Naive thymus-derived CD4-positive, alpha-beta T cell (primary cell): ENCODE measurements around the gene FAAP100. TPM values are rescaled to one million over a fixed set of nuclear protein-coding genes. Genes with fewer than 3 reads are reported as not detected.
"Not testable (repeated sequence)": the region's sequence is repeated elsewhere in the genome, so short reads cannot be mapped to it uniquely, and the experiment has no call there.

Source experiments
- ATAC-seq: fragments of 150-1000 bp; cut with Tn5 transposase; 2 replicates; pipeline ENCODE4 v1.10.0; 2021; ENCODE audit warnings: mild to moderate bottlenecking, moderate library complexity
- CTCF ChIA-PET: fragments of 350-600 bp; sonication (Branson Sonifier 250); formaldehyde crosslinking; loops from one replicate; lab custom pipeline; 2021; ENCODE audit warnings: antibody characterized with exemption; lab: Charles Lee
- POLR2A ChIA-PET: fragments of 350-600 bp; sonication (Branson Sonifier 250); formaldehyde crosslinking; loops from one replicate; lab custom pipeline; 2021; ENCODE audit warnings: antibody characterized with exemption, inconsistent platforms; lab: Charles Lee
- DNase-seq, 9 donors: peaks; one replicate each; pipeline versions ENCODE4 v3.0.0 to v3.0.0-alpha.2; 2020 to 2022; ENCODE audit warnings: mixed read lengths in 1 of 9
- H3K27ac ChIP-seq: one replicate; pipeline ENCODE4 v1.7.0; 2013; ENCODE audit warnings: mild to moderate bottlenecking, low read depth, low read length, moderate library complexity
- H3K27me3 ChIP-seq, 2 donors: one replicate each; pipeline ENCODE4 v1.7.0; 2013; ENCODE audit warnings: low read length in 2 of 2, mild to moderate bottlenecking in 2 of 2, moderate library complexity in 2 of 2; ENCODE audit not compliant: control insufficient read depth in 2 of 2, insufficient read depth in 2 of 2
- H3K36me3 ChIP-seq, 3 experiments: 1 replicate in 2 of 3; 2 replicates in 1 of 3; pipeline ENCODE4 v1.7.0; 2013; ENCODE audit warnings: low read length in 3 of 3, mild to moderate bottlenecking in 3 of 3, moderate library complexity in 1 of 3; ENCODE audit not compliant: insufficient read depth in 3 of 3, control insufficient read depth in 2 of 3
- H3K4me1 ChIP-seq, 2 donors: one replicate each; pipeline ENCODE4 v1.7.0; 2013; ENCODE audit warnings: low read length in 2 of 2, mild to moderate bottlenecking in 2 of 2, moderate library complexity in 1 of 2; ENCODE audit not compliant: control insufficient read depth in 2 of 2, insufficient read depth in 2 of 2
- H3K4me3 ChIP-seq: 2 replicates; pipeline ENCODE4 v1.7.0; 2013; ENCODE audit warnings: mild to moderate bottlenecking, low read length
- H3K9me3 ChIP-seq, 3 experiments: 1 replicate in 2 of 3; 2 replicates in 1 of 3; pipeline ENCODE4 v1.7.0; 2013; ENCODE audit warnings: low read length in 3 of 3; ENCODE audit not compliant: control insufficient read depth in 2 of 3
- H3K27ac Mint-ChIP-seq, 9 donors: one replicate each; pipeline ENCODE4 v1.8.0; 2020 to 2022; ENCODE audit warnings: mixed read lengths in 9 of 9, mild to moderate bottlenecking in 8 of 9, moderate library complexity in 5 of 9, inconsistent platforms in 2 of 9
- H3K27me3 Mint-ChIP-seq, 5 donors: one replicate each; pipeline ENCODE4 v1.8.0; 2021 to 2022; ENCODE audit warnings: mixed read lengths in 5 of 5, mild to moderate bottlenecking in 1 of 5
- H3K36me3 Mint-ChIP-seq, 5 donors: one replicate each; pipeline ENCODE4 v1.8.0; 2020 to 2022; ENCODE audit warnings: mixed read lengths in 5 of 5, mild to moderate bottlenecking in 3 of 5, inconsistent platforms in 1 of 5
- H3K4me1 Mint-ChIP-seq, 7 donors: one replicate each; pipeline ENCODE4 v1.8.0; 2020 to 2022; ENCODE audit warnings: mixed read lengths in 7 of 7, mild to moderate bottlenecking in 3 of 7, inconsistent platforms in 1 of 7
- H3K4me3 Mint-ChIP-seq, 10 donors: one replicate each; pipeline ENCODE4 v1.8.0; 2020 to 2022; ENCODE audit warnings: mild to moderate bottlenecking in 10 of 10, mixed read lengths in 10 of 10, moderate library complexity in 6 of 10, inconsistent platforms in 2 of 10
- H3K9me3 Mint-ChIP-seq, 11 donors: one replicate each; pipeline ENCODE4 v1.8.0; 2020 to 2022; ENCODE audit warnings: mixed read lengths in 11 of 11, mild to moderate bottlenecking in 4 of 11, inconsistent platforms in 1 of 11, moderate library complexity in 1 of 11
- intact Hi-C, 2 donors: fragments of 100-400 bp; cut with micrococcal nuclease; formaldehyde crosslinking; loops; one replicate each; pipeline ENCODE4 v1.15.1; 2023
- polyA plus RNA-seq, 2 donors: library from polyadenylated mRNA; unstranded; fragments of 300-500 nt; fragmentation: Illumina TruSeq; gene quantifications; one replicate each; pipeline ENCODE4 v1.2.3, GENCODE V29; 2021
- total RNA-seq, 6 experiments: library from RNA in 5 of 6; stranded (reverse) in 5 of 6; gene quantifications; 1 replicate in 5 of 6; 2 replicates in 1 of 6; pipeline ENCODE4 v1.2.3 and lab custom pipeline; 2021 to 2026

The FAAP100 gene
- total and polyA plus RNA-seq, 7 experiments from 2014 or later = 9.0 to 57.0 (median 37.7) TPM

- Histone ChIP-seq H3K27me3 (no peaks in the 10 kb centered on the region), H3K9me3 (no peaks in the 10 kb centered on the region), H3K36me3 (peaks cover 14 to 83% (median 26%) of the 10 kb centered on the region in 3 experiments), H3K4me3 (no peak overlapping the region), H3K4me1 (no peaks in the 10 kb centered on the region), H3K27ac (no peak overlapping the region)
- H3K27me3 Mint-ChIP-seq = no peaks in the 10 kb centered on the region
- peaks cover 0 to 3% (median 0%) of the 10 kb centered on the region in 7 donors for H3K4me1 Mint-ChIP-seq
- ATAC-seq = no peak
- no peaks in the 10 kb centered on the region for H3K9me3 Mint-ChIP-seq
- ChIA-PET CTCF (no interaction called here), POLR2A (no interaction called here)
- H3K36me3 Mint-ChIP-seq = peaks cover 0 to 59% (median 21%) of the 10 kb centered on the region in 5 donors
- H3K27ac Mint-ChIP-seq = peak overlapping the region in 1 of 9 donors; percentile 28
- H3K4me3 Mint-ChIP-seq = no peak overlapping the region
- intact Hi-C loops = no loop called here
- no peak for DNase-seq
Observed at GRCh38 chr17:81590121-81590520, 38.0 kb upstream of the FAAP100 start.

- no peak overlapping the region for H3K4me3 Mint-ChIP-seq
- H3K27ac Mint-ChIP-seq = no peak overlapping the region
- no peaks in the 10 kb centered on the region for H3K9me3 Mint-ChIP-seq
- DNase-seq = no peak
- ChIA-PET CTCF (no interaction called here), POLR2A (no interaction called here)
- H3K27me3 Mint-ChIP-seq = no peaks in the 10 kb centered on the region
- Histone ChIP-seq H3K9me3 (no peaks in the 10 kb centered on the region), H3K4me1 (no peaks in the 10 kb centered on the region), H3K4me3 (no peak overlapping the region), H3K36me3 (peaks cover 14 to 81% (median 24%) of the 10 kb centered on the region in 3 experiments), H3K27ac (no peak overlapping the region), H3K27me3 (no peaks in the 10 kb centered on the region)
- intact Hi-C loops = no loop called here
- peaks cover 0 to 3% (median 0%) of the 10 kb centered on the region in 7 donors for H3K4me1 Mint-ChIP-seq
- ATAC-seq = no peak
- H3K36me3 Mint-ChIP-seq = peaks cover 0 to 59% (median 21%) of the 10 kb centered on the region in 5 donors
Observed at GRCh38 chr17:81589612-81590011, 37.5 kb upstream of the FAAP100 start.

DNA sequence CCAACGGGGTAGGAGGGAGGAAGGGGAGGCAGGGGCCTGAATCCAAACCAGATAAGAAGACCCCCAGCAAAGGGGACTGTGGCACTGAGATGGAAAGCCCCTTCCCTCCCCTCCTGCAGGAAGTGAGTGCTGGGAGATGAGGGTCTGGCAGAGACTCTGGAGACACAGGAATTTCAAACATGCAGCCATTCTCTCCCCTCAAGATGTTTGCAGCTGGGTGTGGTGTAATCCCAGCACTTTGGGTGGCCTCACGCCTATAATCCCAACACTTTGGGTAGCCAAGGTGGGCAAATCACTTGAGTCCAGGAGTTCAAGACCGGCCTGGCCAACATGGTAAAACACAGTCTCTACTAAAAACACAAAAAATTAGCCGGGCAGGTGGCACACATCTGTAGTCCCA lies 33.9 kb upstream of the FAAP100 start:
- Histone ChIP-seq H3K9me3 (no peaks in the 10 kb centered on the region), H3K27me3 (no peaks in the 10 kb centered on the region), H3K36me3 (peaks cover 0 to 85% (median 24%) of the 10 kb centered on the region in 3 experiments), H3K27ac (no peak overlapping the region), H3K4me3 (no peak overlapping the region), H3K4me1 (no peaks in the 10 kb centered on the region)
- no peak overlapping the region for H3K4me3 Mint-ChIP-seq
- no peaks in the 10 kb centered on the region for H3K9me3 Mint-ChIP-seq
- peaks cover 0 to 52% (median 17%) of the 10 kb centered on the region in 5 donors for H3K36me3 Mint-ChIP-seq
- ChIA-PET POLR2A (no interaction called here), CTCF (no interaction called here)
- DNase-seq (no peak), ATAC-seq (no peak)
- H3K27ac Mint-ChIP-seq = no peak overlapping the region
- H3K4me1 Mint-ChIP-seq = peaks cover 0 to 3% (median 0%) of the 10 kb centered on the region in 7 donors
- no peaks in the 10 kb centered on the region for H3K27me3 Mint-ChIP-seq
- intact Hi-C loops = no loop called here

- H3K27ac Mint-ChIP-seq, H3K27me3 ChIP-seq, CTCF ChIA-PET, H3K9me3 ChIP-seq, H3K27ac ChIP-seq, H3K27me3 Mint-ChIP-seq, intact Hi-C loops, H3K4me3 ChIP-seq, H3K4me3 Mint-ChIP-seq, ATAC-seq, H3K4me1 ChIP-seq, H3K4me1 Mint-ChIP-seq, POLR2A ChIA-PET, DNase-seq, H3K9me3 Mint-ChIP-seq: not testable (repeated sequence)
- peaks cover 0 to 82% (median 24%) of the 10 kb centered on the region in 3 experiments for H3K36me3 ChIP-seq
- peaks cover 0 to 51% (median 17%) of the 10 kb centered on the region in 5 donors for H3K36me3 Mint-ChIP-seq
Observed at GRCh38 chr17:81584771-81585170, 32.6 kb upstream of the FAAP100 start.

DNA sequence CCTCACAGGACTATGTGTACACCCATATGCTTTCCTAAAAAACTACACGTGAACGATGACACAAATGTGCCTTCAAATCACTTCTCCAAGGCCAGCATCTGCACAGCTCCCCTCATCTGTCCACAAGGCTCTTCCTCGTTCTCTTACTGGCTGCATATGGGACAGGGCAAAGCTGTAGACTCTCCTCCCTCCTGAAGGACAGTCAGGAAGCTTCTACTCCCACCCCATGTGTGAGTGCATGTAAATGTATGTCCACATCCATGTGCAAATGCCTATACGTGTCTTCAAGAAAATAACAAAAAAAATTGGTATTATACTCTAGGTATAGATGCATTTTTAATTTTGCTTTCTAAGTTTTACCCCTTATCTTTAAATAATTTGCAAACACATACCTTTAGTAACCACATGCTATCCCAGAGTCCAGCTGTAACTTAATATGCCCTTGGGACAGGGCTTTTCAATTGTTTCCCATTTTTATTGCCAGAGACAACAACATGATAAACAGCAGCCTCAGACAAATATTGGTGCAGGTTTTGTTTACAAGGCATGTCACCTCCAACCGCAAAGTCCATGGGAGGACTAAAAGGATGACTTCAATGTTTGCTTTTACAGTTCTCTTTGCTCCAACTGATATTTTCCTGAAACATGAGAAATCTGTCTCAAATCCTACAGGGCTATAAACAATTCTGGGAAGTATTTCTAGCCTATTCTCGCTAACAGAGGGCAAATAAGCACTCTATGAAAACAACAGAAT lies 31.6 kb upstream of the FAAP100 start:
- H3K36me3 Mint-ChIP-seq = peaks cover 0 to 50% (median 18%) of the 10 kb centered on the region in 5 donors
- ATAC-seq = no peak
- Histone ChIP-seq H3K4me1 (no peaks in the 10 kb centered on the region), H3K36me3 (peaks cover 0 to 82% (median 24%) of the 10 kb centered on the region in 3 experiments), H3K4me3 (no peak overlapping the region), H3K27ac (no peak overlapping the region), H3K27me3 (no peaks in the 10 kb centered on the region), H3K9me3 (no peaks in the 10 kb centered on the region)
- ChIA-PET POLR2A (no interaction called here), CTCF (interaction anchor here (0.6 kb wide), 1 partner anchor 441 kb away, joined by 3 read pairs; no protein-coding TSS in a partner anchor)
- H3K4me1 Mint-ChIP-seq = peaks cover 0 to 12% (median 4%) of the 10 kb centered on the region in 7 donors
- no peaks in the 10 kb centered on the region for H3K27me3 Mint-ChIP-seq
- no peaks in the 10 kb centered on the region for H3K9me3 Mint-ChIP-seq
- no peak overlapping the region for H3K27ac Mint-ChIP-seq
- intact Hi-C loops = no loop called here
- DNase-seq = no peak
- no peak overlapping the region for H3K4me3 Mint-ChIP-seq

DNA sequence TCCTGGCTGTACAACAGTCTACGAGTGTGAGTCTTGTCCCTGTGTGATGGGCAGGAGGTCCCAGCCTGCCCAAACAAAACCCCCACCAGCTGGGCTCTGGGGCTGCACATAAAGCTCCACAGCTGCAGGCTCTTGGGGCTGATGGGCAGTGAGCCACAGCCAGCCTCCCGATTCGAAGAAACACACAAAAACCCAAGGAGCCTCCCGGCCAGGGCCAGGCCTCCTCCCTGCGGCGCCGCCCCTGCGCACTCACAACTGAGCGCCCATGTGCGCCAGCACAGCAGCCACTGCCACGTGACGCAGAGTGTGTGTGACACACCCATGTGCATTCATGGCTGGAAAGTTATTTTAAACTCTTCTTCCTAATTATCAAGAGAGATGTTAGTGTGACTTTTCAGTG lies 30.6 kb upstream of the FAAP100 start:
- Histone ChIP-seq H3K9me3 (no peaks in the 10 kb centered on the region), H3K4me3 (no peak overlapping the region), H3K4me1 (no peaks in the 10 kb centered on the region), H3K27me3 (no peaks in the 10 kb centered on the region), H3K36me3 (peaks cover 0 to 79% (median 24%) of the 10 kb centered on the region in 3 experiments), H3K27ac (no peak overlapping the region)
- Mint-ChIP-seq H3K27ac (no peak overlapping the region), H3K4me3 (no peak overlapping the region), H3K36me3 (peaks cover 0 to 48% (median 12%) of the 10 kb centered on the region in 5 donors), H3K9me3 (no peaks in the 10 kb centered on the region), H3K27me3 (no peaks in the 10 kb centered on the region), H3K4me1 (peaks cover 2 to 18% (median 8%) of the 10 kb centered on the region in 7 donors)
- CTCF ChIA-PET = no interaction called here
- DNase-seq (no peak), ATAC-seq (no peak)
- intact Hi-C loops = no loop called here
- POLR2A ChIA-PET = interaction anchor here (0.9 kb wide), 1 partner anchor 16 kb away, joined by 3 read pairs; no protein-coding TSS in a partner anchor
